Central memory CD8-positive, alpha-beta T cell (primary cell): ENCODE results near the gene CACNA2D3.

Experiments used
- ATAC-seq: fragments of 150-1000 bp; cut with Tn5 transposase; replicated peaks from 2 replicates; pipeline ENCODE4 v1.10.0; 2022; ENCODE audit warnings: mild to moderate bottlenecking, moderate FRiP score, moderate number of reproducible peaks; ENCODE audit not compliant: poor library complexity, severe bottlenecking; ENCODE audit errors: extremely low read depth
- DNase-seq, 2 donors: peaks; one replicate each; pipeline ENCODE4 v3.0.0; 2021; ENCODE audit warnings: low spot score in 2 of 2
- H3K27ac Mint-ChIP-seq: one replicate; pipeline ENCODE4 v1.8.0; 2022; ENCODE audit warnings: low read depth, mild to moderate bottlenecking, moderate library complexity, mixed read lengths
- H3K27me3 Mint-ChIP-seq: one replicate; pipeline ENCODE4 v1.8.0; 2022; ENCODE audit warnings: mixed read lengths
- H3K36me3 Mint-ChIP-seq: one replicate; pipeline ENCODE4 v1.8.0; 2022; ENCODE audit warnings: mild to moderate bottlenecking, moderate library complexity, mixed read lengths; ENCODE audit not compliant: insufficient read depth
- H3K4me1 Mint-ChIP-seq: one replicate; pipeline ENCODE4 v1.8.0; 2022; ENCODE audit warnings: mixed read lengths
- H3K4me3 Mint-ChIP-seq: one replicate; pipeline ENCODE4 v1.8.0; 2022; ENCODE audit warnings: mild to moderate bottlenecking, moderate library complexity, mixed read lengths
- H3K9me3 Mint-ChIP-seq: one replicate; pipeline ENCODE4 v1.8.0; 2022; ENCODE audit warnings: mixed read lengths

CACNA2D3 gene

GRCh38 chr3:54955496-54955895 lies 833.1 kb downstream of the CACNA2D3 start:
- Mint-ChIP-seq H3K9me3 (no peaks in the 10 kb centered on the region), H3K4me3 (no peak overlapping the region), H3K4me1 (no peaks in the 10 kb centered on the region), H3K27ac (no peak overlapping the region), H3K36me3 (no peaks in the 10 kb centered on the region), H3K27me3 (no peaks in the 10 kb centered on the region)
- DNase-seq (no peak), ATAC-seq (no peak)

DNA sequence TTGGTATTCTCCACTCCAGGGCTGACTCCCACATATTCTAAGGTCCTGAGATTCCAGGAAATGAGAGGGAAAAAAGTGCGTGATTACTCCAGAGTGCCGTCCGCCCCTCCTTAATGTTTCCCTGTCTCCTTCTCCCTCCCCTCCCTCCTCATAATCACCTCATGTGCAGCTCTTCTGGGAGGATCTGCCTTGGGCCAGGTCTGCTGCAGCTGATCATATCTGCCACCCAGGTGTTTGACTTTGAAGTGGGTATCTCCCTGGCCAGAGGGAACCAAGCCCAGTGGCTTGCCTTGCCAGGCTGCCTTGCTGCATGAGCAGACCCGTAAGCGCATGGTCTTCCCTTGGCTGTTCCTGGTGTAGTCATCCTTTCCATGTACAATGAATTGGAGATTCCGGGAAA lies 833.6 kb downstream of the CACNA2D3 start:
- no peak overlapping the region for H3K4me3 Mint-ChIP-seq
- no peaks in the 10 kb centered on the region for H3K36me3 Mint-ChIP-seq
- no peaks in the 10 kb centered on the region for H3K4me1 Mint-ChIP-seq
- H3K27me3 Mint-ChIP-seq = no peaks in the 10 kb centered on the region
- no peaks in the 10 kb centered on the region for H3K9me3 Mint-ChIP-seq
- ATAC-seq (no peak), DNase-seq (no peak)
- no peak overlapping the region for H3K27ac Mint-ChIP-seq

DNA sequence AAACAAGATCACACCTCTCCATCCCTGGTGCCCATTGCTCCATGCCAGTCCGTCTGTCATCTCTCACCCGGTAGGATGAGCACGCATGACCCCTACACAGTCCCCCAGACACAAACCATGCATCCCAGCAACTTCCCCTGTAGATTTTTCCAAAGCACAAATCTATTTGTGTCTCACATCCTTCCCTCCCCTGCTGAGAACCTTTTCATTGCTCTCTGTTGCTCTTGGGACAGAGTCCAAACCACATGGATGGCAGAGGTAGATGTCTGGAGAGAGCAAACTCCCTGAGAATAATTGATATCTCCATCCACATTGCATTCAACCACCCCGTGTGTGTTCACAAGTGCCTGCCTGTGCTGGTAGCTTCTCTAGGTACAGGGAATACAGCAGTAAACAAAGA lies 835.4 kb downstream of the CACNA2D3 start:
- Mint-ChIP-seq H3K36me3 (no peaks in the 10 kb centered on the region), H3K4me1 (no peaks in the 10 kb centered on the region), H3K27me3 (no peaks in the 10 kb centered on the region), H3K4me3 (no peak overlapping the region), H3K9me3 (no peaks in the 10 kb centered on the region), H3K27ac (no peak overlapping the region)
- ATAC-seq = no peak
- DNase-seq = no peak

DNA sequence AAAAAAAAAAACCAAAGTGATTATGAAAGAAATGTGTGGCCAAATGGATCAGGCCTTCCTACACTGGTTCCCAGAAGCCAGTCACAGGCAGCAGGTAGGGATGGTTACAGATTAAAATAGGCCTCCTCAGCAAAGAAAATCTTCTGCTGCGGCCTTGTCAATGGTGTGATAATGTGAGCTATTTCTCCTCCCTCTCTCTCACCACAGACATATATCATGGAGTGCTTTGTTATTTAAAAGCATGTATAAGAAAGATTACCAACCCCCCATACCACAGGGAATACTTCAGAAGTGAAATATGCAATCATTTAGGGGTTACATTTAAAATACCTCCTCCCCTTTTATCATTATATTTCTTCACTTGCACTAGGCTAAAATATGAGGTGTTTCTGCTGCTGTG lies 837.7 kb downstream of the CACNA2D3 start:
- Mint-ChIP-seq H3K36me3 (no peaks in the 10 kb centered on the region), H3K9me3 (peaks cover under 1% of the 10 kb centered on the region), H3K4me1 (no peaks in the 10 kb centered on the region), H3K27me3 (no peaks in the 10 kb centered on the region), H3K4me3 (no peak overlapping the region), H3K27ac (no peak overlapping the region)
- no peak for DNase-seq
- no peak for ATAC-seq

DNA sequence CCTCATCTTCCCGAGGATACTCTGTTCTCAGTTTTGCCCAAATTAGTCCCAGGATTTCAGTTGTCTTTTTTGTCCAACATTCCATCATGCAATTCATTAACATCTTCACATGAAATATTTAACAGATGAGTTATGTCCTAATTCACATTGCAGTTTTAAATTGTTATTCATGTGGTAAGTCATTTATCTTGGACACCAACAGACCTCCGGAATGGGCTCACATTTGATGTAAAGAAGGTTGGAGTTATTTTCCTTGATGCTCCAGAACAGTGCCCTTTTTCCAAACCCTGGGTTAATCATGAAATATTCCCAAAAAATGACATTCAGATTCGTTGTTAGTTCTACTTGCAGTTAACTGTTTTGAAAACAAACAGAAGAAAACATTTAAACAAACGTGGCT lies 838.3 kb downstream of the CACNA2D3 start:
- no peaks in the 10 kb centered on the region for H3K27me3 Mint-ChIP-seq

GRCh38 chr3:54962200-54962599 lies 839.8 kb downstream of the CACNA2D3 start:
- H3K4me3 Mint-ChIP-seq = no peak overlapping the region
- no peaks in the 10 kb centered on the region for H3K4me1 Mint-ChIP-seq
- ATAC-seq (no peak), DNase-seq (no peak)
- H3K27ac Mint-ChIP-seq = no peak overlapping the region
- no peaks in the 10 kb centered on the region for H3K27me3 Mint-ChIP-seq
- H3K36me3 Mint-ChIP-seq = no peaks in the 10 kb centered on the region
- peaks cover 9% of the 10 kb centered on the region for H3K9me3 Mint-ChIP-seq

More for the DNA sequence above, 838.3 kb downstream of the CACNA2D3 start:
- no peak overlapping the region for H3K27ac Mint-ChIP-seq
- no peaks in the 10 kb centered on the region for H3K36me3 Mint-ChIP-seq
- no peak for DNase-seq
- no peaks in the 10 kb centered on the region for H3K4me1 Mint-ChIP-seq
- H3K9me3 Mint-ChIP-seq = peaks cover 7% of the 10 kb centered on the region
- H3K4me3 Mint-ChIP-seq = no peak overlapping the region
- ATAC-seq = no peak

- DNase-seq (no peak), ATAC-seq (no peak)
- Mint-ChIP-seq H3K4me3 (no peak overlapping the region), H3K36me3 (no peaks in the 10 kb centered on the region), H3K27me3 (no peaks in the 10 kb centered on the region), H3K27ac (no peak overlapping the region), H3K9me3 (peaks cover 9% of the 10 kb centered on the region), H3K4me1 (no peaks in the 10 kb centered on the region)
These were observed 841.3 kb downstream of the CACNA2D3 start for GRCh38 chr3:54963641-54964040.

DNA sequence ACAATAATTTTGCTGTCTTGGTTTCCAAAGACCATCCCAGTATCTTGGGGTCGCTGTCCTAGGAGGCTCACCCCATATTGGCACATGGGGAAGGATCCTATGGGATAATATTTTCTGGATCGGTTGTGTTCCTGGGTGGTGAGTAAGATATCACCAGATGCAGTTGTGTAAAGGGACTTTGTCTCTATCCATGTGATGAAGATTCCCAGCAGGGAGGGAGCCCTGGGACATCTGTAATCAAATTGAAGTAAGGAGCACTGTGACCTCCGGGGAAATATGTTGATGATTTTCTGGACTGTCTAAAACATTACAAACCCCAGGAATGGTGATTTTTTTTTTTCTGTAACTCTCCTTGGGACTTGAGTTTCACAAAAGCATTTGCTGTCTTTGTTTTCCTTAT lies 841.7 kb downstream of the CACNA2D3 start:
- Mint-ChIP-seq H3K4me3 (no peak overlapping the region), H3K4me1 (no peaks in the 10 kb centered on the region), H3K36me3 (no peaks in the 10 kb centered on the region), H3K27me3 (no peaks in the 10 kb centered on the region), H3K27ac (no peak overlapping the region), H3K9me3 (peaks cover 9% of the 10 kb centered on the region)
- ATAC-seq = no peak
- no peak for DNase-seq

- H3K27me3 Mint-ChIP-seq = no peaks in the 10 kb centered on the region
- H3K36me3 Mint-ChIP-seq = no peaks in the 10 kb centered on the region
- H3K4me3 Mint-ChIP-seq = no peak overlapping the region
- H3K27ac Mint-ChIP-seq = no peak overlapping the region
- ATAC-seq (no peak), DNase-seq (no peak)
- peaks cover 13% of the 10 kb centered on the region for H3K9me3 Mint-ChIP-seq
- H3K4me1 Mint-ChIP-seq = no peaks in the 10 kb centered on the region
These were observed 843.4 kb downstream of the CACNA2D3 start for GRCh38 chr3:54965746-54966145.

DNA sequence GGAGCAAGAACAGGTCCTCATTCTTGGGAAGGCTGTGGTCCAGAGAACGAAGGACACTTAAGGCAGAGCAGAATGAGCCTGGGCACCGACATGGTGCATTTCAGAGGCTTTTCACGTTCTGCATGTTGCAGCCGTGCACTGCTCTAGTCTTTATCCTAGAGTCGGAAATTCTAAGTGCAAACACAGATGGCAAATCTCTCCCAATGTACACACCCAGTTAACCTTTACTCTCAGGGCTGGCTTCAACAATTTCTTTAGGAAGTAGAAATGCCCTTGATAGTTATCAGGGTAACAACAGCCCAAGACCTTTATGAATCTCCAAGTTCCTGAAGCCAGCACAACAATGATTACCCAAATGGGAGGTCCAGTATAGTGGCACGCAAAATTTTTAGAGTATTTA lies 844.6 kb downstream of the CACNA2D3 start:
- no peak for ATAC-seq

DNA sequence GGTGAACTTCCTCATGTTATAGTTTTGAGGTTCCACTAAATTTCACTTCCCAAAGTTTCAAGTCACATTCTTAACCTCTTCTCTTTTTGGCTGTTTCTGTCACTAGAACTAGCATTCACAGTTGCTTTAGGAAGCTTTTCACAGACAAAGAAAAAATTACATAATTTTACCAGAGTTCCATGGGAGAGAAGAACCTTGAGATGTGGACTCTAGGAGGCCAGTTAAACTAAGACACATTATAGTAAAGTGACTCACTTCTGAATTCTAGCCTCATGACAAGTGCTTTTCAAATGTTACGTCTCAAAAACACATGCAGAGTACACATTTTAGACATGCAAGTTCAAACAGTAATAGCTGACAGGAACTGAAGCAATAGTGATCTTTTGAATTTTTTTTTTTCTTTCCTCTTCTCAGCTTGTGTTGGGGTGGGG lies 845.4 kb downstream of the CACNA2D3 start:
- ATAC-seq (no peak), DNase-seq (no peak)
- peaks cover 21% of the 10 kb centered on the region for H3K9me3 Mint-ChIP-seq
- H3K27ac Mint-ChIP-seq = no peak overlapping the region
- no peaks in the 10 kb centered on the region for H3K36me3 Mint-ChIP-seq
- H3K4me1 Mint-ChIP-seq = no peaks in the 10 kb centered on the region
- H3K4me3 Mint-ChIP-seq = no peak overlapping the region
- H3K27me3 Mint-ChIP-seq = no peaks in the 10 kb centered on the region

More for the DNA sequence above, 844.6 kb downstream of the CACNA2D3 start:
- no peak for DNase-seq
- H3K4me1 Mint-ChIP-seq = no peaks in the 10 kb centered on the region
- H3K4me3 Mint-ChIP-seq = no peak overlapping the region
- no peak overlapping the region for H3K27ac Mint-ChIP-seq
- H3K36me3 Mint-ChIP-seq = no peaks in the 10 kb centered on the region
- H3K27me3 Mint-ChIP-seq = no peaks in the 10 kb centered on the region
- H3K9me3 Mint-ChIP-seq = peaks cover 21% of the 10 kb centered on the region

GRCh38 chr3:54968546-54969172 lies 846.3 kb downstream of the CACNA2D3 start:
- Mint-ChIP-seq H3K4me1 (no peaks in the 10 kb centered on the region), H3K9me3 (peaks cover 21% of the 10 kb centered on the region), H3K27ac (no peak overlapping the region), H3K36me3 (no peaks in the 10 kb centered on the region), H3K4me3 (no peak overlapping the region), H3K27me3 (no peaks in the 10 kb centered on the region)
- ATAC-seq (no peak), DNase-seq (no peak)

DNA sequence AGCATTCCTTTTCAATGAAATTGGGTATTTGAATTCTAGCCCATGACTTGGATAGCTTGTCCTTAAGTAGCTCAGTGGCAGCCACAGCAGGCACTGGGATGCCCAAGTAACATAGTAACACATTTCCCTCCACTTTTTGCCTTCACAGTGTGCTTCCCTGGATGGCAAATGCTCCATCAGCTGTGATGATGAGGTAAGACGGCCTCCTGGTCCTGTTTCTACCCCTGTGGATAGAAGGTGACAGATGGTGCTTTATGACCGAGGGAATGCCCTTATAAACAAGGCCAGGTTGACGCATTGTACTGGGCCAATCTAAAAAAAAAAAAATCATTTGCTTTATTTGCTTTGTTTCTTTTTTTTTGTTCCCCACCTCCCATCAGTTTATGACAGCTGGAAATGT lies 847.3 kb downstream of the CACNA2D3 start:
- H3K4me3 Mint-ChIP-seq = no peak overlapping the region
- no peaks in the 10 kb centered on the region for H3K27me3 Mint-ChIP-seq
- H3K4me1 Mint-ChIP-seq = no peaks in the 10 kb centered on the region
- ATAC-seq (no peak), DNase-seq (no peak)
- no peaks in the 10 kb centered on the region for H3K36me3 Mint-ChIP-seq
- peaks cover 21% of the 10 kb centered on the region for H3K9me3 Mint-ChIP-seq
- H3K27ac Mint-ChIP-seq = no peak overlapping the region
